B cell (primary cell): Measurements from ENCODE around the gene RSBN1L.

Source experiments
- CTCF ChIP-seq: fragments of 200-600 bp; IDR thresholded peaks from one replicate; pipeline ENCODE4 v1.8.0; 2022; ENCODE audit warnings: antibody characterized with exemption, mild to moderate bottlenecking
- EZH2 ChIP-seq: IDR thresholded peaks from 2 replicates; pipeline ENCODE4 v1.6.1; 2012; ENCODE audit warnings: borderline replicate concordance, low read depth, mild to moderate bottlenecking, moderate library complexity, low read length; ENCODE audit not compliant: insufficient read depth, poor library complexity, severe bottlenecking

GRCh38 chr7:77649716-77650349 lies 46.4 kb upstream of the RSBN1L start:
- TF ChIP-seq CTCF, result no peak
- TF ChIP-seq EZH2, result no peak
